Testis (tissue), 5 donors: Measurements from ENCODE around the gene KDELR3. TPM values are rescaled to one million over a fixed set of nuclear protein-coding genes. Genes with fewer than 3 reads are reported as not detected.

Source experiments
- DNase-seq: peaks from one replicate; pipeline ENCODE4 v3.0.0-alpha.2; 2019
- H3K27ac ChIP-seq, 2 donors: fragments of 200-600 bp; sonication (generic); one replicate each; pipeline ENCODE4 v1.5.1; 2019
- H3K27me3 ChIP-seq: fragments of 200-600 bp; sonication (generic); one replicate; pipeline ENCODE4 v1.5.1; 2019
- H3K36me3 ChIP-seq: fragments of 200-600 bp; sonication (generic); one replicate; pipeline ENCODE4 v1.5.1; 2017; ENCODE audit warnings: low read depth; ENCODE audit errors: missing control alignments
- H3K4me1 ChIP-seq: fragments of 200-600 bp; sonication (generic); one replicate; pipeline ENCODE4 v1.5.1; 2019
- H3K4me3 ChIP-seq, 2 donors: fragments of 200-600 bp; sonication (generic); one replicate each; pipeline ENCODE4 v1.5.1; 2017 to 2019
- H3K9me3 ChIP-seq: fragments of 200-600 bp; sonication (generic); one replicate; pipeline ENCODE4 v1.5.1; 2017
- POLR2A ChIP-seq: fragments of 450-650 bp; IDR thresholded peaks from one replicate; pipeline ENCODE4 v1.6.1; 2017; ENCODE audit warnings: antibody characterized with exemption, mild to moderate bottlenecking, moderate library complexity
- WGBS, 2 donors: methylation state at CpG; one replicate each; pipeline ENCODE4 v1.1.5; 2018; 5-methylcytosine and 5-hydroxymethylcytosine counted together
- intact Hi-C: fragments of 100-400 bp; cut with DNase I; formaldehyde crosslinking; loops from one replicate; pipeline ENCODE4 v1.15.1; 2023; ENCODE audit warnings: low total_unique reads
- long read RNA-seq, 2 donors: transcript quantifications; one replicate each; lab custom pipeline, GENCODE V29; 2026
- polyA plus RNA-seq: library from polyadenylated mRNA; stranded (reverse); fragments of 350-450 nt; fragmentation: Illumina TruSeq; extraction: RNeasy Lipid Tissue Mini Kit (QIAGEN cat#74804); gene quantifications from one replicate; pipeline ENCODE4 v1.2.3, GENCODE V29; 2014; ENCODE audit warnings: low read depth, low replicate concordance; ENCODE audit not compliant: insufficient read depth
- total RNA-seq, 2 donors: library from RNA; depleted of rRNA; stranded (reverse); fragments of >200 nt; gene quantifications; one replicate each; pipeline ENCODE4 v1.2.3, GENCODE V29; 2016
- TF ChIP-seq, protein P1 (sequence below), 3 experiments: fragments of 450-650 bp in 2 of 3; fragments of 200-600 bp in 1 of 3; sonication (generic) in 1 of 3; IDR thresholded peaks; one replicate each; pipeline ENCODE4 v1.5.1; 2016 to 2019; ENCODE audit warnings: antibody characterized with exemption in 3 of 3, mild to moderate bottlenecking in 2 of 3, moderate library complexity in 1 of 3

The KDELR3 gene
- total RNA-seq (1 to 10 TPM; 6.7 to 8.6 TPM), polyA plus RNA-seq (10.4 TPM)
- long read RNA-seq, donor 1, partial matches to known transcripts = 477 of 514 reads
- long read RNA-seq, donor 1, other reads (novel, unspliced or antisense) = 33 of 514 reads
- long read RNA-seq, donor 2, partial matches to known transcripts = 0 of 3 reads
- long read RNA-seq, donor 2, other reads (novel, unspliced or antisense) = 0 of 3 reads

DNA sequence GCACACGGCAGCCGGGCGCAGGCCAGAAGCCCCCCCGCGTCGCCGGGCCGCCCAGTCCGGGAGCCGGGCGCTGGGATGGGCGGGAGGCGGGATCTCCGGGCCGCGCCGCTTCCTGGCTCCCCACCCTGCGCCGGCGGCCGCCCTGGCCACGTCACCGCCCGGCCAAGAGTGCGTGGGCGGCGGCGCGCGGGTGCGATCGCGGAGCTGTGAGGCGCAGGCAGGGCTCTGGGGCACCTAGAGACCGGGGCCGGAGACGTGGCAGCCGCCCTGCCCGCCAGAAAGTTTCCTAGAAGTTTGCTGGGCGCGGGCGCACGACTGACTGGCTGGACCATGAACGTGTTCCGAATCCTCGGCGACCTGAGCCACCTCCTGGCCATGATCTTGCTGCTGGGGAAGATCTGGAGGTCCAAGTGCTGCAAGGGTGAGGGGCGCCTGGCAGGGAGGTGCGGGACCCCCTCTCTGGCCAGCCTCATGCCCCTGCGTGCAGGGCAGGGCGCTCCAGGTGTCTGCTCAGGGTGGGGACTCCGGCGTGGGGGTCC is at the start of gene KDELR3:
Gene KDELR3, plus strand, starts transcription at position 193 of the 539 bp plus-strand sequence. Its CDS starts 138 bp downstream, at position 331.
- WGBS, 2 donors = 1% methylated on average over 45 of the region's 53 CpGs; no CpG with 5 or more reads in 1 of the 2 donors
- intact Hi-C loops = no loop called here
- H3K36me3 ChIP-seq = no peaks in the 10 kb centered on the region
- H3K27me3 ChIP-seq = no peaks in the 10 kb centered on the region
- peak within 1 kb of the TSS; percentile 48 to 60 for H3K4me3 ChIP-seq
- peak; percentile 63 for DNase-seq
- H3K9me3 ChIP-seq = no peaks in the 10 kb centered on the region
- H3K4me1 ChIP-seq = peaks cover 16% of the 10 kb centered on the region
- TF ChIP-seq POLR2A = no peak
- TF ChIP-seq, protein P1, sequence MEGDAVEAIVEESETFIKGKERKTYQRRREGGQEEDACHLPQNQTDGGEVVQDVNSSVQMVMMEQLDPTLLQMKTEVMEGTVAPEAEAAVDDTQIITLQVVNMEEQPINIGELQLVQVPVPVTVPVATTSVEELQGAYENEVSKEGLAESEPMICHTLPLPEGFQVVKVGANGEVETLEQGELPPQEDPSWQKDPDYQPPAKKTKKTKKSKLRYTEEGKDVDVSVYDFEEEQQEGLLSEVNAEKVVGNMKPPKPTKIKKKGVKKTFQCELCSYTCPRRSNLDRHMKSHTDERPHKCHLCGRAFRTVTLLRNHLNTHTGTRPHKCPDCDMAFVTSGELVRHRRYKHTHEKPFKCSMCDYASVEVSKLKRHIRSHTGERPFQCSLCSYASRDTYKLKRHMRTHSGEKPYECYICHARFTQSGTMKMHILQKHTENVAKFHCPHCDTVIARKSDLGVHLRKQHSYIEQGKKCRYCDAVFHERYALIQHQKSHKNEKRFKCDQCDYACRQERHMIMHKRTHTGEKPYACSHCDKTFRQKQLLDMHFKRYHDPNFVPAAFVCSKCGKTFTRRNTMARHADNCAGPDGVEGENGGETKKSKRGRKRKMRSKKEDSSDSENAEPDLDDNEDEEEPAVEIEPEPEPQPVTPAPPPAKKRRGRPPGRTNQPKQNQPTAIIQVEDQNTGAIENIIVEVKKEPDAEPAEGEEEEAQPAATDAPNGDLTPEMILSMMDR (IDR thresholded peaks at IDR 0.05) = no peak
- H3K27ac ChIP-seq = no peak within 1 kb of the TSS

DNA sequence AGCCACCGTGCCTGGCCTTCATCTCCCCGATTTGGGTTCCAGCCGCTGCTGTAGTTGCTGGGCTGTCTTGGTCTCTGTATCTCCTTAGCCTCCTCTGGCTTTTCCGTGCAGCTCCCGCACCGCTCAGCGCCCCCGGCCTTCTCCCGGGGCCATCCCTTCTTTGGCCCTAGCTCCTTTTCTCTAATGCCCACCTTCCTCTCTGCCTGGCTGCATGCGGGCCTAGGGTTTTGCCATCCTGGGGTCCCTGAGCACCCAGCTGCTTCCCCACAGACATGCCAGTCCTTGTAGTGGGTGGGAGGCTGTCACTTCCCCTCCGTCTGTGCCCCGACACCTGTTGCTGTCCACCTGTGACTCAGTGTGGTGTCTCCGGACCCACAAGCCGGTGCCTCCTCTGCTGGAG is 49.3 kb upstream of the KDELR3 start:
- 93 to 94% methylated on average over 14 of the region's 14 CpGs for WGBS, 2 donors
- Histone ChIP-seq H3K36me3 (no peaks in the 10 kb centered on the region), H3K4me1 (no peaks in the 10 kb centered on the region), H3K9me3 (no peaks in the 10 kb centered on the region), H3K4me3 (no peak overlapping the region), H3K27ac (no peak overlapping the region), H3K27me3 (no peaks in the 10 kb centered on the region)
- intact Hi-C loops = no loop called here
- TF ChIP-seq, protein P1 (IDR thresholded peaks at IDR 0.05) = no peak
- TF ChIP-seq POLR2A = no peak
- no peak for DNase-seq

DNA sequence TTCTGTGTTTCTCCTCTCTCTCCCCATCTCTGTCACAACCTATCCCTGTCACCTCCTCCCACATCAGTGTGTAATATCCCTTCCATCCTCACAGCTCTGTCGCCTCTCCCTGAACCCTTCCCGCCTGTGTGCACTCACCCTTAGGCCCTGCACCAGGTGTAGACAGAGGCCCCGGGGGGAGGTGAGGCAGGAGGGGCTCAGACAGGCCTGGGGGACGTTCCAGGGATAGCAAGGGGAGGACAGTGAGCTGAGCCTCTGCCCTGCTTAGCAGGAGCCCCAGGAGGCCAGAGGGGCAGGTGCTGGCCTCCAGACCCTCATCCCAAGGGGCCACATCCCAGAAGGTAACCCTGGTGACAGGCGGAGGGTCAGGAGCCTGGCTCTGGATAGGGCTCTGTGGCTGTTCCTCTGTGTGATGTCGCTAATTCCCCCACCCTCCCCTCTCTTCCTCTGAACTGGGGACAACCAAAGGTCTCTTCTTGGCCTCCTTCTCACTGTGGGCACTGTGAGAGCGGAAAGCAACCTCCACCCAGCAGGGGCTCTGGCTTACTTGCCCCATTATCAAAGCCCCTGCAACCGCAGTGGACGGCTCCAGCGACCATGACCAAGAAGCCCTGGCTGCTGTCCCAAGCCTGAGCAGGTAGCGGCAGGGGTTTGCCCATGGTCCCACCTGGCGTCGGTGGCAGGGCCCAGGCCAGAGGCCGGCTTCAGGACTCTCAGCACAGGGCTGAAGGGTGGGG is 48.6 kb upstream of the KDELR3 start:
- intact Hi-C loops = no loop called here

DNA sequence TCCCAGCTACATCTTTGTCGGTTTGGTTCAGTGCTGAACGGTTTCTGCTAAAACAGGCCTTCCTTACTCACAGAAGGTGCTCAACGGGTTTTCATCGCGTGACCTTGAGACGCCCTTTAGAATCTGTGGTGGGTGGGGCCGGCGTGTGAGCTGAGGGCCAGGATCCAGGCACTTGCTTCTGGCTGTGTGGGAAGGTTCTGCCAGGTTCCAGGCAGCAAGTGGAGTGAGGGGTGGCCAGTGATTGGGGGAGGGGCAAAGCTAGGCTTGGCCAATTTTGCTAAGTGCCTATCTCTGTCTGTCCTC is 48.1 kb upstream of the KDELR3 start:
- TF ChIP-seq, protein P1 (IDR thresholded peaks at IDR 0.05) = no peak
- no peak for TF ChIP-seq POLR2A
- no peaks in the 10 kb centered on the region for H3K36me3 ChIP-seq
- 52 to 65% methylated on average over 8 of the region's 8 CpGs for WGBS, 2 donors
- no peak overlapping the region for H3K4me3 ChIP-seq
- no peaks in the 10 kb centered on the region for H3K4me1 ChIP-seq
- no peak overlapping the region for H3K27ac ChIP-seq
- H3K27me3 ChIP-seq = no peaks in the 10 kb centered on the region
- intact Hi-C loops = no loop called here
- H3K9me3 ChIP-seq = no peaks in the 10 kb centered on the region
- no peak for DNase-seq

More for the DNA sequence above, 48.6 kb upstream of the KDELR3 start:
- DNase-seq = no peak
- no peak overlapping the region for H3K4me3 ChIP-seq
- WGBS, 2 donors = 78 to 85% methylated on average over 10 to 14 of the region's 14 CpGs
- H3K27me3 ChIP-seq = no peaks in the 10 kb centered on the region
- H3K36me3 ChIP-seq = no peaks in the 10 kb centered on the region
- no peaks in the 10 kb centered on the region for H3K9me3 ChIP-seq
- no peak for TF ChIP-seq POLR2A
- TF ChIP-seq, protein P1 (IDR thresholded peaks at IDR 0.05) = no peak
- H3K4me1 ChIP-seq = no peaks in the 10 kb centered on the region
- H3K27ac ChIP-seq = no peak overlapping the region
